OCI-LY3 (cell line): ENCODE measurements around the gene PEBP1.

Source experiments
- H2AFZ ChIP-seq: fragments of 200-600, 300-600 bp; shearing (Covaris generic); 2 replicates; pipeline ENCODE4 v1.6.0; 2014; ENCODE audit warnings: antibody characterized with exemption, low read depth, low read length
- H3K27ac ChIP-seq: fragments of 200-600, 300-600 bp; sonication (generic); 2 replicates; pipeline ENCODE4 v1.5.1; 2014; ENCODE audit warnings: mild to moderate bottlenecking, low read length, moderate library complexity, mixed read lengths
- H3K27me3 ChIP-seq: fragments of 200-600, 300-600 bp; sonication (generic); 2 replicates; pipeline ENCODE4 v1.6.1; 2014; ENCODE audit warnings: low read depth, low read length, mixed read lengths
- H3K36me3 ChIP-seq: fragments of 200-600, 300-600 bp; sonication (generic); replicated peaks from 2 replicates; pipeline ENCODE3; 2014; ENCODE audit warnings: low read depth, low read length, mixed read lengths
- H3K4me1 ChIP-seq: fragments of 300-600, 200-600 bp; sonication (generic); 2 replicates; pipeline ENCODE4 v1.6.1; 2014; ENCODE audit warnings: low read length, mixed read lengths
- H3K4me2 ChIP-seq: fragments of 200-600, 300-600 bp; sonication (generic); 2 replicates; pipeline ENCODE4 v1.6.1; 2014; ENCODE audit warnings: low read length, mixed read lengths
- H3K4me3 ChIP-seq: fragments of 300-600, 200-600 bp; sonication (generic); 2 replicates; pipeline ENCODE4 v1.5.1; 2014; ENCODE audit warnings: antibody characterized with exemption, mild to moderate bottlenecking, low read length, moderate library complexity
- H3K79me2 ChIP-seq: fragments of 300-600, 200-600 bp; shearing (Covaris generic); 2 replicates; pipeline ENCODE4 v1.6.1; 2014; ENCODE audit warnings: mild to moderate bottlenecking, low read length, mixed read lengths
- H3K9ac ChIP-seq: fragments of 300-600, 200-600 bp; shearing (Covaris generic); 2 replicates; pipeline ENCODE4 v1.6.0; 2014; ENCODE audit warnings: mild to moderate bottlenecking, low read length, moderate library complexity
- H3K9me3 ChIP-seq: fragments of 200-600, 300-600 bp; shearing (Covaris generic); 2 replicates; pipeline ENCODE4 v1.6.1; 2014; ENCODE audit warnings: low read length, mixed read lengths; ENCODE audit not compliant: insufficient read depth
- H4K20me1 ChIP-seq: fragments of 200-600, 300-600 bp; sonication (generic); 2 replicates; pipeline ENCODE4 v1.6.1; 2016; ENCODE audit warnings: low read length, mixed read lengths; ENCODE audit not compliant: insufficient read depth
- CTCF ChIP-seq: fragments of 200-600, 300-600 bp; sonication (generic); IDR thresholded peaks from 2 replicates; pipeline ENCODE4 v1.5.1; 2014; ENCODE audit warnings: antibody characterized with exemption, low read length, low read depth
- EZH2phosphoT487 ChIP-seq: fragments of 200-600 bp; shearing (Covaris generic); IDR thresholded peaks from 2 replicates; pipeline ENCODE4 v1.6.1; 2018; ENCODE audit warnings: antibody characterized with exemption, mixed run types, low read depth

The PEBP1 gene

GRCh38 chr12:118175823-118176447 lies 40.0 kb downstream of the PEBP1 start:
- H2AFZ ChIP-seq, result no peak overlapping the region
- H3K79me2 ChIP-seq, result no peaks in the 10 kb centered on the region
- peak overlapping the region; percentile 7; the same call in 1 of the 2 replicates for H3K4me2 ChIP-seq
- TF ChIP-seq EZH2phosphoT487 (no peak), CTCF (no peak)
- no peaks in the 10 kb centered on the region for H3K9me3 ChIP-seq
- H3K4me3 ChIP-seq, result no peak overlapping the region
- H3K36me3 ChIP-seq, result peaks cover 41% of the 10 kb centered on the region
- H3K27ac ChIP-seq, result no peak overlapping the region
- no peaks in the 10 kb centered on the region for H4K20me1 ChIP-seq
- no peaks in the 10 kb centered on the region for H3K27me3 ChIP-seq
- H3K4me1 ChIP-seq, result peaks cover 13% of the 10 kb centered on the region
- H3K9ac ChIP-seq, result no peak overlapping the region

DNA sequence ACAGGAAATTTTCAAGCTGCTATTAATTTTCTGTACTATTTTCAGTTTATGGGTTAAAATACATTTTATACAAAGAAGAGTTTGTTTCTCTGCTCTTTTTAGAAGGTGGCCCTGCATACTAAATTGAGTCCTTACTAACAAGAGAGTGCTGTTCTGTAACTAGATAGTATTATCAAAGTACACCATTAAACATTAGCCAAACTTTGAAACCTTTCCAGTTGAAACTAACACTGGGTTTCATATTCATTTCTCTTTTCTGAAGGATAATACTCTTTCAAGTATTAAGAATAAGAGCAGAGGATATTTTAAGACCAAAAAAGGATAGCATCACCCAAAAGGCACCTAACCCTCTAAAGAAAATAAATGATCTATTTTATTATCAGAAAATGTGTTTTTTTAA lies 47.2 kb downstream of the PEBP1 start:
- no peak overlapping the region for H2AFZ ChIP-seq
- H3K4me2 ChIP-seq, result peak overlapping the region; percentile 55
- peak overlapping the region; percentile 44 for H3K9ac ChIP-seq
- no peaks in the 10 kb centered on the region for H3K27me3 ChIP-seq
- no peaks in the 10 kb centered on the region for H4K20me1 ChIP-seq
- no peaks in the 10 kb centered on the region for H3K79me2 ChIP-seq
- H3K27ac ChIP-seq, result peak overlapping the region; percentile 45
- H3K4me3 ChIP-seq, result peak overlapping the region; percentile 35
- H3K9me3 ChIP-seq, result no peaks in the 10 kb centered on the region
- peaks cover 6% of the 10 kb centered on the region for H3K36me3 ChIP-seq
- TF ChIP-seq CTCF, result no peak
- no peak for TF ChIP-seq EZH2phosphoT487
- peaks cover 40% of the 10 kb centered on the region for H3K4me1 ChIP-seq

DNA sequence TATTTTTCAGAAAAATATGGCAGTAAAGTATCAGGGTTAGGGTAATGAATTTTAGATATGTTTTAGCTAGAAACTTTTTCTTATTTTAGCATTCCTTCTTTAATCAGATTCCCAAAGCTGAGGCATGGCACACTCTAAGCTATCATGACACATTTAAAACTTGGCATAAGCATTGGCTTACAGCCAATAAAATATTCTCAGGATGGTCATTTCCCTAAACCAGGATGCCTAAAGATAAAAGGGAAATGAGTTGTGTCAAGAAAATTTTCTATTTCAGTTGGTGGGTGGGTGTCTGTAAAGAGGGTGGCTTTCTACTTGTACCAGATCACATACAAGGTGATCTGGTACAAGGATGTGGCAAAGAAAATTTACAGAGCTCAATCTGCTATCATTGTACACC lies 47.8 kb downstream of the PEBP1 start:
- Histone ChIP-seq H3K9ac (0 out of 2 replicates have a peak overlapping the region, but pooled peaks have one; percentile 44), H3K4me1 (peaks cover 40% of the 10 kb centered on the region), H3K27me3 (no peaks in the 10 kb centered on the region), H4K20me1 (no peaks in the 10 kb centered on the region), H3K27ac (peak overlapping the region; percentile 45), H3K4me2 (peak overlapping the region; percentile 55), H3K36me3 (peaks cover 6% of the 10 kb centered on the region), H3K9me3 (no peaks in the 10 kb centered on the region), H2AFZ (no peak overlapping the region), H3K79me2 (no peaks in the 10 kb centered on the region), H3K4me3 (peak overlapping the region; percentile 35; the same call in 1 of the 2 replicates)
- TF ChIP-seq EZH2phosphoT487, result no peak
- no peak for TF ChIP-seq CTCF

- Histone ChIP-seq H3K79me2 (no peaks in the 10 kb centered on the region), H3K9ac (no peak overlapping the region), H3K4me2 (peak overlapping the region; percentile 10), H3K9me3 (no peaks in the 10 kb centered on the region), H3K36me3 (peaks cover 6% of the 10 kb centered on the region), H3K4me3 (no peak overlapping the region), H3K27ac (no peak overlapping the region), H2AFZ (no peak overlapping the region), H3K27me3 (no peaks in the 10 kb centered on the region), H3K4me1 (peaks cover 40% of the 10 kb centered on the region), H4K20me1 (no peaks in the 10 kb centered on the region)
- no peak for TF ChIP-seq CTCF
- TF ChIP-seq EZH2phosphoT487, result no peak
These were observed 49.9 kb downstream of the PEBP1 start for GRCh38 chr12:118185602-118186397.
